GM23248 (cell line): ENCODE data around the gene C1R.

Experiments used
- EZH2 ChIP-seq: fragments of 200-600 bp; sonication (generic); IDR thresholded peaks from 2 replicates; pipeline ENCODE4 v1.6.1; 2018; ENCODE audit warnings: antibody characterized with exemption, mild to moderate bottlenecking; ENCODE audit not compliant: insufficient read depth, poor library complexity, severe bottlenecking
- EZH2phosphoT487 ChIP-seq: fragments of 200-600 bp; sonication (generic); IDR thresholded peaks from 2 replicates; pipeline ENCODE4 v1.6.1; 2018; ENCODE audit warnings: antibody characterized with exemption, moderate library complexity, mild to moderate bottlenecking, low read depth; ENCODE audit not compliant: insufficient read depth

- TF ChIP-seq EZH2 (no peak), EZH2phosphoT487 (no peak)
These were observed 24.0 kb upstream of the C1R start for GRCh38 chr12:7116196-7116595.
